Sigmoid colon (tissue), 4 donors: ENCODE results near the gene R3HCC1L.

ENCODE experiments used
- CTCF ChIP-seq, 4 experiments: fragments of 450-650 bp in 3 of 4; fragments of 200-600 bp in 1 of 4; IDR thresholded peaks; one replicate each; pipeline ENCODE4 v1.5.1; 2016 to 2019; ENCODE audit warnings: antibody characterized with exemption in 4 of 4, mild to moderate bottlenecking in 3 of 4, moderate library complexity in 2 of 4
- EP300 ChIP-seq, 4 donors: sonication (generic); formaldehyde crosslinking; IDR thresholded peaks; one replicate each; pipeline ENCODE4 v1.6.1; 2017; ENCODE audit warnings: antibody characterized with exemption in 4 of 4
- POLR2A ChIP-seq, 2 donors: fragments of 450-650 bp; IDR thresholded peaks; one replicate each; pipeline ENCODE4 v1.6.1; 2016; ENCODE audit warnings: antibody characterized with exemption in 2 of 2, mild to moderate bottlenecking in 2 of 2, moderate library complexity in 2 of 2
- POLR2AphosphoS5 ChIP-seq, 4 donors: sonication (generic); formaldehyde crosslinking; IDR thresholded peaks; one replicate each; pipeline ENCODE4 v1.6.1; 2017; ENCODE audit warnings: antibody characterized with exemption in 4 of 4

DNA sequence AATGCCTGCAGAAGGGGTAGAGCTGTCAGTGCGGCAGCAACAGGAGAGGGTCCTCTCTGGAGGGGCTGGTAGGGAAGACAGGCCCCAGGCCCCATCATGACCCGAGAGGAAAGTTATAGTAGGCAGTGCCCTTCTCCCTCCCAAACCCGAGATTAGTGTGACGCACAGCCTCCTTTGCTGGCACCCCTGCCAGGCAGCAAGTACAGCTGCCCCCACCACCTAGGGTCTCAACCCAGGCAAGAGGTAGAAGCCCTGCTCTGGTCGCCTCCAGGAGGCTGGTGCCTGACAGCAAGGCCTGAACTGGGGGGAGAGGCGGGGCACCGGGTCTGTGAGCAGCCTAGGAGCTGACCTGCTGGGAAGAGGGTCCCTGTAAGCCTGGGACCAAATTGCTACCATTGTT, 118.0 kb downstream of the R3HCC1L start:
- TF ChIP-seq CTCF (IDR thresholded peaks at IDR 0.05) (no peak), POLR2A (IDR thresholded peaks at IDR 0.05) (no peak), EP300 (IDR thresholded peaks at IDR 0.05) (no peak), POLR2AphosphoS5 (IDR thresholded peaks at IDR 0.05) (no peak)
